ENCODE measurements around the gene ZKSCAN8.
"Not testable (repeated sequence)": the region's sequence is repeated elsewhere in the genome, so short reads cannot be mapped to it uniquely, and the experiment has no call there.

ZKSCAN8 gene

DNA sequence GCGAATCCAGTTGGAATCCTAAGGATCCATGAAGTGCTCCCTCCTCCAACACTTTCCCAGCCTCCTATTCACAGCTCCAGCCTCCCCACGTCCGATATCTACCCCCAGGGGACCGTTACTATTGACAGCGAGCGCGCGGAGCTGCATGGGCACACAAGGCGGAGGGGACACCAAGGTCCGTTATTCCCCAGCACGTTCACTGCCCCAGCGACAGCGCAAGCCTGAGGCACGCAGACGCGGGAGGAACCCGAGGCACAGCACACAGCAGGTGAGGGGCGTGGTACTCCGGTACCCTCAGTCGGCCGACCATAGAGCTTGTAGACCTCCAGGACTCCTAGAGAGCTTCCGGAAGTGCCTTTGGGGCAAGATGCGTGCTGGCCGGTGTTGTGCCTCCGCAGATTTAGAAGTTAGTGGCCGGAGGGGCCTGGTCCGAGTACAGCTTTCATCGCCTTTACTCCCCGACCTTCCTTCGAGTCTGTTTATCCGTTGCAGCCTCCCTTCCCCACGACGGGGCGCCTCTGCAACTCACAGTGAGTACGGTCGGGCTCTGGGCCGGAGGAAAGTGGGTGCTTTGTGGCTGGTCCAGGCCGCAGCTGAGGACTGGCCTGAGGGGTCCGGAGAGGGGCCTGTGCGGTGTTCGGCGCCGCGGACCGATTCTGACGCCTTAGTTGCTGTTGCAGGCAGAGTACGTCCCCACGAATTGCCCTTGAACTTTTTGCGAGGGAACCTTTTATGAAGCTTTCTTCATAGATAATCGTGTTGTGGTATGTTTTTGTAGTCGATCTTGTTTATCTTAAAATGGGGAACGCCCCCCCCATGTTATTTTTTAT, at the start of gene ZKSCAN8:
Gene ZKSCAN8 (plus strand): TSS at position 384 of the 830 bp plus-strand sequence. CDS start 6,525 bp downstream, outside the sequence.
- Histone ChIP-seq H3K36me3 (ENCODE audit: control insufficient read depth, insufficient read depth, low read length) (no peaks in the 10 kb centered on the region), H3K4me3 (ENCODE audit: low read length) (peak within 1 kb of the TSS; percentile 97), H3K27me3 (ENCODE audit: control insufficient read depth, insufficient read depth, low read length) (no peaks in the 10 kb centered on the region), H3K27ac (ENCODE audit: low read depth, low read length) (peak within 1 kb of the TSS; percentile 78), H3K4me1 (ENCODE audit: control insufficient read depth, insufficient read depth, low read length) (peaks cover 16% of the 10 kb centered on the region), H3K9ac (ENCODE audit: low read length) (peak within 1 kb of the TSS; percentile 87)

DNA sequence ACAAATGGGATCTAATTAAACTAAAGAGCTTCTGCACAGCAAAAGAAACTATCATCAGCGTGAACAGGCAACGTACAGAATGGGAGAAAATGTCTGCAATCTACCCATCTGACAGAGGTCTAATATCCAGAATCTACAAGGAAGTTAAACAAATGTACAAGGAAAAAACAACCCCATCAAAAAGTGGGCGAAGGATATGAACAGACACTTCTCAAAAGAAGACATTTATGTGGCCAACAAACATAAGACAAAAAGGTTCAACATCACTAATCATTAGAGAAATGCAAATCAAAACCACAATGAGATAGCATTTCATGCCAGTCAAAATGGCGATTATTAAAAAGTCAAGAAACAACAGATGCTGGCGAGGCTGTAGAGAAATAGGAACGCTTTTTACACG, 39.5 kb upstream of the ZKSCAN8 start:
- not testable (repeated sequence) for H3K27me3 ChIP-seq (ENCODE audit: control insufficient read depth, insufficient read depth, low read length); H3K36me3 ChIP-seq (ENCODE audit: control insufficient read depth, insufficient read depth, low read length); H3K4me1 ChIP-seq (ENCODE audit: control insufficient read depth, insufficient read depth, low read length); H3K27ac ChIP-seq (ENCODE audit: low read depth, low read length); H3K4me3 ChIP-seq (ENCODE audit: low read length); H3K9ac ChIP-seq (ENCODE audit: low read length)

DNA sequence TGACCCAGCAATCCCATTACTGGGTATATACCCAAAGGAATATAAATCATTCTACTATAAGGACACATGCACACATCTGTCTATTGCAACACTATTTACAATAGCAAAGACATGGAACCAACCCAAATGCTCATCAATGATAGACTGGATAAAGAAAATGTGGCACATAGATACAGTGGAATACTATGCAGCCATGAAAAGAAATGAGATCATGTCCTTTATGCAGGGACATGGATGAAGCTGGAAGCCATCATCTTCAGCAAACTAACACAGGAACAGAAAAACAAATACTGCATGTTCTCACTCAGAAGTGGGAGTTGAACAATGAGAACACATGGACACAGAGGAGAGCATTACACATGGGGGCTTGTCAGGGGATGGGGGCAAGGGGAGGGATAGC, 39.0 kb upstream of the ZKSCAN8 start:
- H3K4me1 ChIP-seq (ENCODE audit: control insufficient read depth, insufficient read depth, low read length); H3K9ac ChIP-seq (ENCODE audit: low read length); H3K27me3 ChIP-seq (ENCODE audit: control insufficient read depth, insufficient read depth, low read length); H3K27ac ChIP-seq (ENCODE audit: low read depth, low read length); H3K4me3 ChIP-seq (ENCODE audit: low read length); H3K36me3 ChIP-seq (ENCODE audit: control insufficient read depth, insufficient read depth, low read length): not testable (repeated sequence)

DNA sequence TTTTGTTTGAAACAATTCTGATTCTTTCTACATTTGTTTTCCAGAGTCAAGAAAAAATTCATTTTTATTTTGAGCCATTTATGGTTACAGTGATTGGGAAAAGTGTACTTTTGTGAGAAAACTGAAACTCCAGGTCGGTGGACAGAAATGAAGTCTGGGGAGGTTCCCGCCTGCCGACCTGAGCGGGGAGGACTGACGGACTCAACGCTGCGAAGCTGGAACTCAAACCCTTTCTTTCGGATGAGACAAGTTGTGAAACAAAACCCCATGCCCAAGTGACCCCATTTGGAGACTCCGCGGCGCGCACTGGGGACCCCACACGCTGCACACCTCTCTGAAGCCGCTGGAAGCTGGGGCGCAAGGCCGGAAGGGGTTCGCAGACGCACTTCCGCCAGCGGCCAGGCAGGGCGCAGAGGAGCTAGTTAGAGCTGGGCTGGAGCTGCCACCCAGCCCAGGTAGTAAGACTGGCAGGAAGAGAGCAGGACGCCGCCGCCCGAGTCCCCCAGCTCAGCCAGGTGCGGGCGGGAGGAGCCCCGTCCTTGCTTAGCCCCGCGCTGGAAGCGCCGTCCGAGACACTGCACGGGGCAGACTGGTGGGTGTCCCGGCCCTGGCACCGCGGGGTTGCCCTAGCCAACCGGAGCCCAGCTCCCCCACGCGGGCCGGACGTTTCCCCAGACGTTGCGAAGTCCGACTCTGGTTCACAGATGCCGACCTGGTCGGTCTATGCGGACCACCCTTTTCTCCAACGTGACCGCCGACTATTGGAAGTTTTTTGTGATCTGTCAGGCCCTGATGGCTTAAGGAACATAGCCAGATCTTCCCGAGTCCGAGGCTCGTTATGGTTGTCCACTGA, 37.1 kb upstream of the ZKSCAN8 start:
- Histone ChIP-seq H3K36me3 (ENCODE audit: control insufficient read depth, insufficient read depth, low read length) (no peaks in the 10 kb centered on the region), H3K4me1 (ENCODE audit: control insufficient read depth, insufficient read depth, low read length) (peaks cover 5% of the 10 kb centered on the region), H3K4me3 (ENCODE audit: low read length) (peak overlapping the region; percentile 72), H3K9ac (ENCODE audit: low read length) (peak overlapping the region; percentile 75), H3K27me3 (ENCODE audit: control insufficient read depth, insufficient read depth, low read length) (no peaks in the 10 kb centered on the region), H3K27ac (ENCODE audit: low read depth, low read length) (peak overlapping the region; percentile 71)

DNA sequence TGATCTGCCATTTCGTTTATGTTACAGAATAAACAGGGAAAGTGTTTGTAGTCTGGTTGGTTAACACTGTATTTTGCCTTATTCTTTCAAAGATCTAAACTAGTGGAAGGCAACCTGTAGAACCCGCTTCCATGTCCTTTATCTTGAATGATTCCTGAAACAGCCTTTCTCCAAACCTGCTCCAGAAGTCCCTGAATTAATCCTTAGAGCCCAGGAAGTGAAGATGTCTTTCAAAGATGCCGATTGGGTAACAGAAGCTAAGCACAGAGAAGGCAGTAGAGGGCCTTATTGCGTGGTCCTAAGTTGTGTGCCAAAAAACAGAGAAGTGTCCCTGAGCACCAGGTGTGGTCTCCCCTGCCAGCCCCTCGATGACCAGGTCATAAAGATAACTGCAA, 36.4 kb upstream of the ZKSCAN8 start:
- H3K4me3 ChIP-seq (ENCODE audit: low read length) = peak overlapping the region; percentile 72
- H3K27ac ChIP-seq (ENCODE audit: low read depth, low read length) = peak overlapping the region; percentile 71
- H3K27me3 ChIP-seq (ENCODE audit: control insufficient read depth, insufficient read depth, low read length) = no peaks in the 10 kb centered on the region
- H3K9ac ChIP-seq (ENCODE audit: low read length) = peak overlapping the region; percentile 75
- H3K4me1 ChIP-seq (ENCODE audit: control insufficient read depth, insufficient read depth, low read length) = peaks cover 5% of the 10 kb centered on the region
- no peaks in the 10 kb centered on the region for H3K36me3 ChIP-seq (ENCODE audit: control insufficient read depth, insufficient read depth, low read length)

DNA sequence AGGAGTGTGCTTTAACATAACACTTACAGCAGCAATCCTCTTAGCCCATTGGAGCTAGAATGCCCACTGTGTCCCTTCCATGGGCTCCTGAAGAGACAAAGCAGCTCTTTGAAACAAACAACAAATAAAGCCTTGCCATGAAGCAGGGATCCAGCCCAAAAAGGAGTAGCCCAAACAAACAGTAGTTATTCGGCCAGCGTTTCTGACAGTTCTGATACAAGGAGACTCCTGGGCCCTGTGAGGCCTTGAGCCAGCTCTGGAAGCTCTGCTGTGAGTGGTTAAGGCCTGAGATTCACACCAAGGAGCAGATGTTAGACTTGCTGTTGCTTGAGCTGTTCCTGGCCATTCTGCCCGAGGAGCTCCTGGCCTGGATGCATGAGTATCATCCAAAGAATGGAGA, 34.2 kb upstream of the ZKSCAN8 start:
- Histone ChIP-seq H3K27ac (ENCODE audit: low read depth, low read length) (no peak overlapping the region), H3K4me3 (ENCODE audit: low read length) (no peak overlapping the region), H3K9ac (ENCODE audit: low read length) (no peak overlapping the region), H3K27me3 (ENCODE audit: control insufficient read depth, insufficient read depth, low read length) (no peaks in the 10 kb centered on the region), H3K4me1 (ENCODE audit: control insufficient read depth, insufficient read depth, low read length) (peaks cover 5% of the 10 kb centered on the region), H3K36me3 (ENCODE audit: control insufficient read depth, insufficient read depth, low read length) (no peaks in the 10 kb centered on the region)

DNA sequence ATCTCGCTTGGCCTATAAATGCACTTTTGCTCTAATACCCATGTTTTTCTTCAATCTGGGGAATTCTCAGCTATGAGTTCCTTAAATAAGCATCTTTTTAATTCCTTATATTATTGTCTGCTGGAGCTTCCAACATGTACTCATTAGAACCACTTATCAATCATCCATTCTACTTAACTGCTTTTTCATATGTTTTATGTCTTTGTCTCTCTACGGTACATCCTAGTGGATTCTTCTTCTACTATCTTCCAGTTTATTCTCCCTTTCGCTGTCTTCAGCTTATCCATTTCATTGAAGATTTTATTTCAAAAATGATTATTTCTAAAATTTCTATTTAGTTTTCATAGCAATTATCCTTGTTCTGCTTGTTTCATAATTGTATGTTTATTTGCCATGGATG, 29.7 kb upstream of the ZKSCAN8 start:
- H3K4me1 ChIP-seq (ENCODE audit: control insufficient read depth, insufficient read depth, low read length) = no peaks in the 10 kb centered on the region
- no peak overlapping the region for H3K9ac ChIP-seq (ENCODE audit: low read length)
- no peaks in the 10 kb centered on the region for H3K27me3 ChIP-seq (ENCODE audit: control insufficient read depth, insufficient read depth, low read length)
- no peak overlapping the region for H3K4me3 ChIP-seq (ENCODE audit: low read length)
- peaks cover 3% of the 10 kb centered on the region for H3K36me3 ChIP-seq (ENCODE audit: control insufficient read depth, insufficient read depth, low read length)
- no peak overlapping the region for H3K27ac ChIP-seq (ENCODE audit: low read depth, low read length)

DNA sequence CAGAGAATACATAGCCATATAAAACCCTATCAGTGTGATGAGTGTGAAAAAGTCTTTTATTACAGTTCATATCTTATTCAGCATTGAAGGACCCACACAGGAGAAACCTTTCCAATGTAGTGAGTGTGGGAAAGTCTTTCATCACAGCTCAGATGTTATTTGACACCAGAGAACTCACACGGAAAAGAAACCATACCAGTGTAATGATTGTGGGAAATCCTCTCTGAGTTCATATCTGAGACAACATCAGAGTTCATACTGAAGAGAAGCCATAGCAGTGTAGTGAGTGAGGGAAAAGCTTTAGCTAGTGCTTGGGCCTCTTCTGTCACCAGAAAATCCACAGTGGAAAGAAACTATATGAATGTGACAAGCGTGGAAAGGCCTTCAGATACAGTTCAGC, 25.9 kb upstream of the ZKSCAN8 start:
- Histone ChIP-seq H3K36me3 (ENCODE audit: control insufficient read depth, insufficient read depth, low read length) (peaks cover 7% of the 10 kb centered on the region), H3K27me3 (ENCODE audit: control insufficient read depth, insufficient read depth, low read length) (no peaks in the 10 kb centered on the region), H3K9ac (ENCODE audit: low read length) (no peak overlapping the region), H3K4me1 (ENCODE audit: control insufficient read depth, insufficient read depth, low read length) (no peaks in the 10 kb centered on the region), H3K27ac (ENCODE audit: low read depth, low read length) (no peak overlapping the region), H3K4me3 (ENCODE audit: low read length) (no peak overlapping the region)

DNA sequence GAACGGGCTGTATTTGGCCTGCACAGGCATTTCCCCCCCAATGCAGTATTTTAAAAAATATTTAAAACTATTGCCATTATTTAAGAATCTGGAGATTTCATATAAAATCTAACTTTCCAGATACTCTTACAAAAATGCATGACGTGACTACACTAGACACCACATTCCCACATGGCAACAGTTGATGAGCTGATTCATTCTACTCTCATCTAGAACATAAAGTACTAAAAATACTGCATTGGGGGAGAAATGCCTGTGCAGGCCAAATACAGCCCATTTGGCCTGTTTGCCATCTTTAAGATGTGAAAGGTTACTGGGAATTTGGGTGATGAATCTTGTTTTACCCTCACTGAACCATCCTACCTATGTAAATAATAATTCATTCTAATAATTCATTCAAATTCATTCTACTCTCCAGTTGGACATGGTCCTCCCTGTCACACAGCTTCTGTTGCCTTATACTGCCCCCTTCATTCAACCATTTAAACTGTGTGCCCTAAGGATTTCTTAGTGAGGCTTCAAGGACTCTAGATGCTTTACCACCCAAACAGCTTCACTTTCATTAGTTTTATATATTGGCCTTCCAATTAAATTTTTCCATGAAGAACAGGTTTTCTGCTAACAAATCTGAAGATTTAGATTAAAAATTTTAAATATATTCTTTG, 24.2 kb upstream of the ZKSCAN8 start:
- Histone ChIP-seq H3K9ac (ENCODE audit: low read length) (no peak overlapping the region), H3K4me1 (ENCODE audit: control insufficient read depth, insufficient read depth, low read length) (no peaks in the 10 kb centered on the region), H3K27me3 (ENCODE audit: control insufficient read depth, insufficient read depth, low read length) (no peaks in the 10 kb centered on the region), H3K36me3 (ENCODE audit: control insufficient read depth, insufficient read depth, low read length) (peaks cover 7% of the 10 kb centered on the region), H3K27ac (ENCODE audit: low read depth, low read length) (no peak overlapping the region), H3K4me3 (ENCODE audit: low read length) (no peak overlapping the region)

DNA sequence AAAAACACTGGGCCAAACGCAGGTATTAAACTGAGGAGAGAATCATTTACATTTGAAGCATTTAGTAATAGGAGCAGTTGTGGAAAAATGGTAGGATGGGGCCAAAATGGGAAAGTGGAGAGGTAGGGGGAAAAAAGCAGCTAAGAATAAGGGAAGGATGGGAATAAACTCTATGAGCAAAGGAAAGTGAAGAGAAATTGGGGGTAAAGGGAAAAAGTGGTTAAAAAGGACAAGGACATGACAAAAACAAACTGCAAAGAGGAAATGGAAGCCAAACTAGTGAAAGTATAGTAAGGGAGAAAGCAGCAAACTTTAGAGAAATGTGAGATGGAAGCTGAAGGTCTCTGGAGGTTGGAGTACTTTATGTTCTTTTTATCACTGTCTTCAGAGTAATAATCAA, 23.5 kb upstream of the ZKSCAN8 start:
- H3K4me3 ChIP-seq (ENCODE audit: low read length) = no peak overlapping the region
- peaks cover 7% of the 10 kb centered on the region for H3K36me3 ChIP-seq (ENCODE audit: control insufficient read depth, insufficient read depth, low read length)
- H3K9ac ChIP-seq (ENCODE audit: low read length) = no peak overlapping the region
- no peak overlapping the region for H3K27ac ChIP-seq (ENCODE audit: low read depth, low read length)
- no peaks in the 10 kb centered on the region for H3K27me3 ChIP-seq (ENCODE audit: control insufficient read depth, insufficient read depth, low read length)
- H3K4me1 ChIP-seq (ENCODE audit: control insufficient read depth, insufficient read depth, low read length) = no peaks in the 10 kb centered on the region

DNA sequence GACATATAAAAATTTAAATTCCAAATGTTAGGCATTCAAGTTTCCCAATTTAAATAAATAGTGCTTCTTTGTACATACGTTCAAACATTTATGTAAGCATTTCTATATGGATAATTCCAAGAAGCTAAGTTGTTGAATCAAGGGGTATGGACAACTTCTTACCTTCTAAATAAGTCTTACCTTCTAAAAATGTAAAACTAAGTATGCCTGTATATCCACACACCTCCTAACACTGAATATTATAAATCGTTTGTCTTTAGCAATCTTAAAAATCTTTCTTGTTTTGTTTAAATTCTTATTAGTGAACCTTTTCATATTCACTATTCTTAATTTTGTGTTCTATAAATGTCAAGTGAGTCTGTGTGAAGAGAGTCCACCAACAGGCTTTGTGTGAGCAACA, 19.8 kb upstream of the ZKSCAN8 start:
- no peak overlapping the region for H3K9ac ChIP-seq (ENCODE audit: low read length)
- peaks cover 3% of the 10 kb centered on the region for H3K36me3 ChIP-seq (ENCODE audit: control insufficient read depth, insufficient read depth, low read length)
- no peaks in the 10 kb centered on the region for H3K27me3 ChIP-seq (ENCODE audit: control insufficient read depth, insufficient read depth, low read length)
- no peak overlapping the region for H3K4me3 ChIP-seq (ENCODE audit: low read length)
- peaks cover 2% of the 10 kb centered on the region for H3K4me1 ChIP-seq (ENCODE audit: control insufficient read depth, insufficient read depth, low read length)
- H3K27ac ChIP-seq (ENCODE audit: low read depth, low read length) = no peak overlapping the region

DNA sequence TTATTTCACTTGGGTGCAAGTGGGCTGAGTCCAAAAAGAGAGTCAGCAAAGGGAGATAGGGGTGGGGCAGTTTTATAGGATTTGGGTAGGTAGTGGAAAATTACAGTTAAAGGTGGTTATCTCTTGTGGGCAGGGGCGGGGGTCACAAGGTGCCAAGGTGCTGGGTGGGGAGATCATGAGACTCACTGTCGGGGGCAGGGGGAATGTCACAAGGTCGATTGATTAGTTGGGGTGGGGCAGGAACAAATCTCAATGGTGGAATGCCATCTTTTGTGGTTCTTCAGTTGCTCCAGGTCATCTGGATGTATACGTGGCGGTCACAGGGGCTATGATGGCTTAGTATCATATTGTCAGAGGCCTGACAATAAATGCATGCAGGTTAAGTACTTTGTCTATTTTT, 19.4 kb upstream of the ZKSCAN8 start:
- H3K4me3 ChIP-seq (ENCODE audit: low read length); H3K27me3 ChIP-seq (ENCODE audit: control insufficient read depth, insufficient read depth, low read length); H3K36me3 ChIP-seq (ENCODE audit: control insufficient read depth, insufficient read depth, low read length); H3K4me1 ChIP-seq (ENCODE audit: control insufficient read depth, insufficient read depth, low read length); H3K27ac ChIP-seq (ENCODE audit: low read depth, low read length); H3K9ac ChIP-seq (ENCODE audit: low read length): not testable (repeated sequence)
